Endothelial cell of umbilical vein (primary cell): ENCODE measurements around the gene OGG1. TPM values are rescaled to one million over a fixed set of nuclear protein-coding genes. Genes with fewer than 3 reads are reported as not detected.

Experiments
- BruUV-seq: library from RNA; stranded (reverse); fragments of 400-500 nt; replicated peaks from 2 replicates; lab custom pipeline; 2021; lab: Mats Ljungman, UMichigan
- CTCF ChIA-PET: fragments of 300-600, 350-600 bp; sonication (Branson Sonifier 250); formaldehyde crosslinking; loops from one replicate; lab custom pipeline; 2021; ENCODE audit warnings: antibody characterized with exemption, inconsistent platforms; lab: Charles Lee
- POLR2A ChIA-PET: fragments of 300-600, 350-600 bp; sonication (Branson Sonifier 250); formaldehyde crosslinking; loops from one replicate; lab custom pipeline; 2021; ENCODE audit warnings: antibody characterized with exemption, inconsistent platforms; lab: Charles Lee
- DNase-seq: peaks from one replicate; pipeline ENCODE4 v3.0.0-alpha.2; 2011; ENCODE audit warnings: low read depth, low spot score
- FAIRE-seq: peaks from 2 replicates; lab custom pipeline; 2011; peaks lifted over from hg19 to GRCh38; lab: Jason Lieb, UNC
- H2AFZ ChIP-seq: 2 replicates; pipeline ENCODE4 v1.6.0; 2012; ENCODE audit warnings: low read depth, low read length, control low read depth, inconsistent platforms
- H3K27ac ChIP-seq: 2 replicates; pipeline ENCODE4 v1.5.1; 2011; ENCODE audit warnings: low read depth, mild to moderate bottlenecking, control low read depth, low read length, moderate library complexity; ENCODE audit not compliant: insufficient read depth
- H3K27me3 ChIP-seq, 2 experiments: 2 replicates each; pipeline versions ENCODE4 v1.6.0 to v1.6.1; 2011; ENCODE audit warnings: low read length in 2 of 2, mixed read lengths in 1 of 2; ENCODE audit not compliant: control insufficient read depth in 2 of 2, insufficient read depth in 2 of 2
- H3K36me3 ChIP-seq, 2 experiments: 2 replicates in 1 of 2; 3 replicates in 1 of 2; pipeline ENCODE4 v1.5.1; 2011; ENCODE audit warnings: low read length in 2 of 2, mild to moderate bottlenecking in 1 of 2, moderate library complexity in 1 of 2; ENCODE audit not compliant: control insufficient read depth in 2 of 2, insufficient read depth in 2 of 2; ENCODE audit errors: extremely low read depth in 1 of 2
- H3K4me1 ChIP-seq: 3 replicates; pipeline ENCODE4 v1.5.1; 2011; ENCODE audit warnings: mild to moderate bottlenecking, low read length; ENCODE audit not compliant: control insufficient read depth, insufficient read depth; ENCODE audit errors: extremely low read depth
- H3K4me2 ChIP-seq: 2 replicates; pipeline ENCODE4 v1.6.1; 2011; ENCODE audit warnings: low read length, control low read depth, mixed read lengths; ENCODE audit not compliant: insufficient read depth
- H3K4me3 ChIP-seq, 3 experiments: fragments of 200-600 bp in 1 of 3; sonication (generic), shearing (Covaris generic) in 1 of 3; replicated peaks in 1 of 3; 2 replicates each; pipeline ENCODE4 v1.5.1; 2011 to 2016; ENCODE audit warnings: control low read depth in 3 of 3, low read length in 3 of 3, mild to moderate bottlenecking in 2 of 3, inconsistent platforms in 1 of 3, low read depth in 1 of 3, moderate library complexity in 1 of 3; ENCODE audit not compliant: insufficient read depth in 1 of 3
- H3K79me2 ChIP-seq: 2 replicates; pipeline ENCODE4 v1.6.0; 2012; ENCODE audit warnings: low read length, inconsistent platforms; ENCODE audit not compliant: control insufficient read depth, insufficient read depth
- H3K9ac ChIP-seq: replicated peaks from 2 replicates; pipeline ENCODE3; 2011; ENCODE audit warnings: low read length, control low read depth; ENCODE audit not compliant: insufficient read depth; ENCODE audit errors: extremely low read depth
- H3K9me1 ChIP-seq: replicated peaks from 3 replicates; pipeline ENCODE4 v1.6.0; 2011; ENCODE audit warnings: mild to moderate bottlenecking, low read length; ENCODE audit not compliant: control insufficient read depth, insufficient read depth; ENCODE audit errors: extremely low read depth
- H3K9me3 ChIP-seq: replicated peaks from 2 replicates; pipeline ENCODE4 v1.5.1; 2012; ENCODE audit warnings: low read length, inconsistent platforms; ENCODE audit not compliant: control insufficient read depth, insufficient read depth
- H4K20me1 ChIP-seq: replicated peaks from 2 replicates; pipeline ENCODE3; 2011; ENCODE audit warnings: mild to moderate bottlenecking, low read length; ENCODE audit not compliant: control insufficient read depth, insufficient read depth; ENCODE audit errors: extremely low read depth
- EZH2 ChIP-seq: IDR thresholded peaks from 2 replicates; pipeline ENCODE4 v1.6.1; 2012; ENCODE audit warnings: borderline replicate concordance, low read depth, mild to moderate bottlenecking, moderate library complexity, low read length, inconsistent platforms; ENCODE audit not compliant: severe bottlenecking
- MAX ChIP-seq: IDR thresholded peaks from 2 replicates; pipeline ENCODE4 v1.6.1; 2011; ENCODE audit not compliant: insufficient read depth, insufficient read length
- POLR2A ChIP-seq: IDR thresholded peaks from 2 replicates; pipeline ENCODE4 v1.6.1; 2012; ENCODE audit warnings: low read depth, mild to moderate bottlenecking, control low read depth, low read length
- POLR2AphosphoS5 ChIP-seq: IDR thresholded peaks from 2 replicates; pipeline ENCODE4 v1.6.1; 2012; ENCODE audit warnings: low read depth, mild to moderate bottlenecking, control low read depth, low read length, moderate library complexity; ENCODE audit not compliant: insufficient read depth
- dilution Hi-C: fragments of 300-500 bp; cut with MboI; formaldehyde crosslinking; loops from one replicate; pipeline ENCODE4 v1.15.0; 2019; ENCODE audit warnings: low sequenced_read_pairs; ENCODE audit not compliant: extremely low pct_ligation_motif_present
- intact Hi-C: fragments of 100-400 bp; cut with micrococcal nuclease; formaldehyde crosslinking; loops from one replicate; pipeline ENCODE4 v1.10.0; 2022
- polyA plus RNA-seq, 4 experiments: library from polyadenylated mRNA; depleted of rRNA in 3 of 4; stranded (reverse) in 3 of 4; unstranded in 1 of 4; fragments of >200 nt; gene quantifications; 2 replicates each; pipeline versions ENCODE4 v1.2.1 to v1.2.3, GENCODE V29; 2011 to 2012; ENCODE audit warnings: missing spikeins in 1 of 4
- total RNA-seq: library from RNA; stranded (reverse); gene quantifications from 2 replicates; pipeline ENCODE4 v1.2.3, GENCODE V29; 2021
- TF ChIP-seq, protein P1 (sequence below), 2 donors: IDR thresholded peaks; 1 replicate in 1 of 2; 2 replicates in 1 of 2; pipeline ENCODE4 v1.5.1; 2011; ENCODE audit warnings: low read length in 2 of 2, mild to moderate bottlenecking in 2 of 2, moderate library complexity in 2 of 2, control low read depth in 1 of 2, inconsistent platforms in 1 of 2, low read depth in 1 of 2; ENCODE audit not compliant: insufficient read depth in 1 of 2; ENCODE audit errors: extremely low read depth in 1 of 2

The OGG1 gene
- total and polyA plus RNA-seq, 2 donors (not counting 3 experiments of a cell fraction or from before 2014, with no cell fraction given), result 24.1 to 32.1 TPM

DNA sequence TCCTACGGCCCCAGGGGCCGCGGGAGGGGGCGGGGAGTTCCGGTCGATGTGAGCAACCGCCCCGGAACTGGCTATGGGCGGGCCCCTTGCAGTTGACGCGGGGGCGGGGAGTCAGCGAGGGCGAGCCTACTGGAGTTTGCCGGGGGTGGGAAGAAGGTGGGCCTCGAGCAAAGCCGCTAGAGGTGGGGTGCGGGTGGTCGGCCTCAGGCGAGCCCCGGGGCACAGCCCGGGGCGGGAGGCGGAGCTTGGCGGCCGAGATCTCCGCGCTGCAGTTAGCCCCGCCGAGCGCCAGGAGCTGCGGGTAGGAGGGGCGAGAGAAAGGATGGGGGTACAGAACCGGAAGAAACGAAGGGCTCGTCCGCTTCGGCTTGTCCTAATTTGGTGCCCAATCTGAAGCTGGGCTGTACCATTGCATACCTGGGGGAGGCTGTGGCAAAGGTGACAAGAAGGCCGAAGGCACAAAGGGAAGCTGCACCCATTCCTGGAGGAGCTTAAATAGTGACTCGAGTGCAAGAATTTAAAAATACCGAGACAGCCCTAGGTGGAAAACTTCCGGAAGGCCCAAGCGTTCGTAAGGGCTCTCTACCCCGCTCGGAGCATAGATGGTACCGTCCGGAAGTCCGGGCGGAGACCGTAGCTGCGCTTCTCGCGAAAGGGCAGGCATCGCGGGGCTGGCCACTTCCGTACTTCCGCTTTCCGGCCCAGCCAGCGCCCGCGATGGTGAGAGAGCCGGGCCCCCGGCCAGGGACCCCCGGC is 42.8 kb downstream of the OGG1 start, which contains the start of the genes ARPC4 and TADA3:
Gene ARPC4, plus strand, starts transcription at position 678 of the 756 bp plus-strand sequence. Its CDS starts 40 bp downstream, at position 718.
Gene TADA3, minus strand, starts transcription at position 69 of the 756 bp plus-strand sequence. CDS start 1,007 bp downstream, outside the sequence.
- H3K9ac ChIP-seq, result peak within 1 kb of the TSS; percentile 97
- POLR2A ChIA-PET, result interaction anchor here (0.7 to 1.0 kb wide), 4 partner anchors 23 to 140 kb away, joined by 3 read pairs; partner anchors contain the start of genes CAMK1, CRELD1 and OGG1
- H3K9me1 ChIP-seq, result no peaks in the 10 kb centered on the region
- peak; percentile 99 for FAIRE-seq
- TF ChIP-seq, protein P1, sequence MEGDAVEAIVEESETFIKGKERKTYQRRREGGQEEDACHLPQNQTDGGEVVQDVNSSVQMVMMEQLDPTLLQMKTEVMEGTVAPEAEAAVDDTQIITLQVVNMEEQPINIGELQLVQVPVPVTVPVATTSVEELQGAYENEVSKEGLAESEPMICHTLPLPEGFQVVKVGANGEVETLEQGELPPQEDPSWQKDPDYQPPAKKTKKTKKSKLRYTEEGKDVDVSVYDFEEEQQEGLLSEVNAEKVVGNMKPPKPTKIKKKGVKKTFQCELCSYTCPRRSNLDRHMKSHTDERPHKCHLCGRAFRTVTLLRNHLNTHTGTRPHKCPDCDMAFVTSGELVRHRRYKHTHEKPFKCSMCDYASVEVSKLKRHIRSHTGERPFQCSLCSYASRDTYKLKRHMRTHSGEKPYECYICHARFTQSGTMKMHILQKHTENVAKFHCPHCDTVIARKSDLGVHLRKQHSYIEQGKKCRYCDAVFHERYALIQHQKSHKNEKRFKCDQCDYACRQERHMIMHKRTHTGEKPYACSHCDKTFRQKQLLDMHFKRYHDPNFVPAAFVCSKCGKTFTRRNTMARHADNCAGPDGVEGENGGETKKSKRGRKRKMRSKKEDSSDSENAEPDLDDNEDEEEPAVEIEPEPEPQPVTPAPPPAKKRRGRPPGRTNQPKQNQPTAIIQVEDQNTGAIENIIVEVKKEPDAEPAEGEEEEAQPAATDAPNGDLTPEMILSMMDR (IDR thresholded peaks at IDR 0.05; ENCODE audit: extremely low read depth in 1 of 2, insufficient read depth in 1 of 2, low read depth in 1 of 2, low read length in 2 of 2), result peak in 1 of 2 donors; percentile 12
- TF ChIP-seq MAX, result no peak
- no peak for TF ChIP-seq EZH2
- TF ChIP-seq POLR2AphosphoS5, result peak; percentile 90
- TF ChIP-seq POLR2A, result peak; percentile 88
- peak within 1 kb of the TSS; percentile 93 for H3K27ac ChIP-seq
- peak within 1 kb of the TSS; percentile 68 to 88 (median 88) for H3K4me3 ChIP-seq
- peaks cover 43% of the 10 kb centered on the region for H3K79me2 ChIP-seq
- dilution Hi-C loops (no loop called here), intact Hi-C loops (loop anchor here (1.0 to 5.0 kb wide), 8 partner anchors 17 to 395 kb away; partner anchors contain the start of genes BRPF1, CRELD1, IL17RC and MTMR14)
- no peaks in the 10 kb centered on the region for H4K20me1 ChIP-seq
- H3K4me2 ChIP-seq, result peak within 1 kb of the TSS; percentile 68
- DNase-seq, result peak; percentile 95
- CTCF ChIA-PET, result interaction anchor here (0.5 to 1.8 kb wide), 8 partner anchors 11 to 154 kb away, joined by 3 to 10 read pairs (median 4); partner anchors contain the start of gene CRELD1
- peaks cover 13% of the 10 kb centered on the region for H3K4me1 ChIP-seq
- no peaks in the 10 kb centered on the region for H3K27me3 ChIP-seq
- BruUV-seq, result no TSS peak
- H2AFZ ChIP-seq, result peak within 1 kb of the TSS; percentile 83
- no peaks in the 10 kb centered on the region for H3K9me3 ChIP-seq
- H3K36me3 ChIP-seq, result peaks cover 0 to 4% of the 10 kb centered on the region in 2 experiments
